ENCODE measurements around the gene PEAR1.
"Not testable (repeated sequence)": the region's sequence is repeated elsewhere in the genome, so short reads cannot be mapped to it uniquely, and the experiment has no call there.

Gene PEAR1

GRCh38 chr1:156920233-156921052, 26.9 kb downstream of the PEAR1 start, which contains the start of gene LRRC71:
Gene LRRC71 (plus strand): TSS chr1:156920632. CDS start chr1:156920804, 172 bp downstream.
- peak; percentile 54 for DNase-seq (ENCODE audit: low spot score)

GRCh38 chr1:156921053-156921529, 27.6 kb downstream of the PEAR1 start:
- no peak for DNase-seq (ENCODE audit: low spot score)

GRCh38 chr1:156922986-156923669, 29.6 kb downstream of the PEAR1 start:
- no peak for DNase-seq (ENCODE audit: low spot score)

- no peak for DNase-seq (ENCODE audit: low spot score)
These were observed 30.4 kb downstream of the PEAR1 start for GRCh38 chr1:156923670-156924477.

GRCh38 chr1:156924478-156925153, 31.1 kb downstream of the PEAR1 start:
- DNase-seq (ENCODE audit: low spot score), result no peak

- DNase-seq (ENCODE audit: low spot score), result no peak
These were observed 31.9 kb downstream of the PEAR1 start for GRCh38 chr1:156925154-156926010.

GRCh38 chr1:156926175-156926574, 32.7 kb downstream of the PEAR1 start:
- DNase-seq (ENCODE audit: low spot score), result no peak

GRCh38 chr1:156926695-156927094, 33.2 kb downstream of the PEAR1 start:
- DNase-seq (ENCODE audit: low spot score), result not testable (repeated sequence)

GRCh38 chr1:156927215-156928042, 33.9 kb downstream of the PEAR1 start:
- peak; percentile 43 for DNase-seq (ENCODE audit: low spot score)

GRCh38 chr1:156928043-156928602, 34.6 kb downstream of the PEAR1 start:
- no peak for DNase-seq (ENCODE audit: low spot score)

GRCh38 chr1:156929596-156930238, 36.2 kb downstream of the PEAR1 start:
- DNase-seq (ENCODE audit: low spot score), result no peak

GRCh38 chr1:156930483-156930882, 37.0 kb downstream of the PEAR1 start:
- no peak for DNase-seq (ENCODE audit: low spot score)

GRCh38 chr1:156931211-156931952, 37.9 kb downstream of the PEAR1 start:
- no peak for DNase-seq (ENCODE audit: low spot score)

- DNase-seq (ENCODE audit: low spot score), result no peak
These were observed 38.6 kb downstream of the PEAR1 start for GRCh38 chr1:156931974-156932710.

GRCh38 chr1:156933136-156933535, 39.6 kb downstream of the PEAR1 start:
- no peak for DNase-seq (ENCODE audit: low spot score)

- DNase-seq (ENCODE audit: low spot score), result no peak
These were observed 42.1 kb downstream of the PEAR1 start for GRCh38 chr1:156935505-156936128.

- no peak for DNase-seq (ENCODE audit: low spot score)
These were observed 42.7 kb downstream of the PEAR1 start for GRCh38 chr1:156936191-156936590.
